GM12878 (cell line): Measurements from ENCODE around the gene MAST4. TPM values are rescaled to one million over a fixed set of nuclear protein-coding genes. Genes with fewer than 3 reads are reported as not detected.

Experiments
- ATAC-seq: fragments of 200-7000 bp; cut with Tn5 transposase; 3 replicates; pipeline ENCODE4 v1.9.1; 2020; ENCODE audit warnings: mild to moderate bottlenecking, moderate library complexity
- BruUV-seq: library from RNA; stranded (reverse); fragments of 400-500 nt; replicated peaks from 2 replicates; lab custom pipeline; 2021; lab: Mats Ljungman, UMichigan
- CTCF ChIA-PET: fragments of 300-600 bp; sonication (Branson Sonifier 250); formaldehyde crosslinking; extraction: SDS; loops from one replicate; lab custom pipeline; 2021; ENCODE audit warnings: inconsistent platforms; lab: Yijun Ruan, JAX
- POLR2A ChIA-PET: fragments of 350-600 bp; formaldehyde crosslinking; extraction: SDS; loops from one replicate; lab custom pipeline; 2021; ENCODE audit warnings: inconsistent platforms; lab: Charles Lee
- RAD21 ChIA-PET: fragments of 300-600 bp; sonication (Branson Sonifier 250); formaldehyde crosslinking; loops from one replicate; lab custom pipeline; 2023; ENCODE audit warnings: antibody characterized with exemption; ENCODE audit not compliant: unreplicated experiment; lab: Charles Lee
- SMC1A ChIA-PET: fragments of 300-600 bp; sonication (Branson Sonifier 250); formaldehyde crosslinking; loops from one replicate; lab custom pipeline; 2023; ENCODE audit not compliant: unreplicated experiment, uncharacterized antibody; lab: Charles Lee
- DNase-seq: peaks from one replicate; pipeline ENCODE4 v3.0.0-alpha.2; 2011; ENCODE audit warnings: low read depth, low spot score
- FAIRE-seq: peaks from 3 replicates; lab custom pipeline; 2011; peaks lifted over from hg19 to GRCh38; lab: Jason Lieb, UNC
- H2AFZ ChIP-seq: 2 replicates; pipeline ENCODE4 v1.6.0; 2011; ENCODE audit warnings: low read depth, low read length, control low read depth; ENCODE audit not compliant: control insufficient read depth
- H3K27ac ChIP-seq: 2 replicates; pipeline ENCODE4 v1.5.1; 2011; ENCODE audit warnings: control low read depth; ENCODE audit not compliant: control insufficient read depth, insufficient read depth
- H3K27me3 ChIP-seq, 2 experiments: replicated peaks in 1 of 2; 2 replicates each; pipeline versions ENCODE4 v1.6.0 to v1.6.1; 2011; ENCODE audit warnings: low read length in 1 of 2; ENCODE audit not compliant: control insufficient read depth in 2 of 2, insufficient read depth in 2 of 2
- H3K36me3 ChIP-seq, 2 experiments: 2 replicates each; pipeline ENCODE4 v1.5.1; 2011; ENCODE audit warnings: low read length in 1 of 2; ENCODE audit not compliant: control insufficient read depth in 2 of 2, insufficient read depth in 2 of 2
- H3K4me1 ChIP-seq: 2 replicates; pipeline ENCODE4 v1.6.1; 2011; ENCODE audit warnings: mild to moderate bottlenecking, low read length, moderate library complexity, mixed read lengths; ENCODE audit not compliant: control insufficient read depth, insufficient read depth
- H3K4me2 ChIP-seq: 2 replicates; pipeline ENCODE4 v1.6.0; 2011; ENCODE audit warnings: control low read depth; ENCODE audit not compliant: control insufficient read depth, insufficient read depth
- H3K4me3 ChIP-seq: fragments of 200-600 bp; sonication (generic); 2 replicates; pipeline ENCODE4 v1.5.1; 2016
- H3K79me2 ChIP-seq: 2 replicates; pipeline ENCODE4 v1.6.0; 2011; ENCODE audit warnings: low read length; ENCODE audit not compliant: control insufficient read depth, insufficient read depth
- H3K9ac ChIP-seq: 2 replicates; pipeline ENCODE4 v1.8.0; 2011; ENCODE audit warnings: low read length, control low read depth, mixed read lengths; ENCODE audit not compliant: control insufficient read depth, insufficient read depth
- H3K9me3 ChIP-seq: replicated peaks from 3 replicates; pipeline ENCODE4 v1.5.1; 2011; ENCODE audit warnings: mild to moderate bottlenecking, low read length; ENCODE audit not compliant: control insufficient read depth, insufficient read depth
- H4K20me1 ChIP-seq: 2 replicates; pipeline ENCODE4 v1.6.0; 2011; ENCODE audit not compliant: control insufficient read depth, insufficient read depth
- CTCF ChIP-seq, 3 experiments: IDR thresholded peaks in 2 of 3; conservative IDR thresholded peaks in 1 of 3; 2 replicates each; pipeline ENCODE4 v1.5.1; 2011; ENCODE audit warnings: low read depth in 3 of 3, low read length in 3 of 3, mild to moderate bottlenecking in 3 of 3, control low read depth in 2 of 3, moderate library complexity in 2 of 3, inconsistent platforms in 1 of 3, mixed read lengths in 1 of 3; ENCODE audit not compliant: control insufficient read depth in 2 of 3, insufficient read depth in 1 of 3; ENCODE audit errors: extremely low read depth in 1 of 3
- IRF3 ChIP-seq: fragments of 450-650 bp; IDR thresholded peaks from 2 replicates; pipeline ENCODE4 v1.6.1; 2014; ENCODE audit warnings: mild to moderate bottlenecking
- WGBS: methylation state at CpG from one replicate; pipeline ENCODE4 v1.1.6; 2016; ENCODE audit warnings: low lambda C conversion rate; ENCODE audit not compliant: insufficient replicate concordance, insufficient coverage; ENCODE audit errors: missing lambda C conversion rate; 5-methylcytosine and 5-hydroxymethylcytosine counted together
- in situ Hi-C: fragments of 300-500 bp; cut with MboI; formaldehyde crosslinking; loops from 9 replicates; pipeline ENCODE4 v1.14.3; 2018; ENCODE audit warnings: mixed read lengths
- intact Hi-C: fragments of 100-400 bp; cut with micrococcal nuclease; formaldehyde crosslinking; loops from one replicate; pipeline ENCODE4 v1.14.2; 2022; ENCODE audit not compliant: unreplicated experiment
- polyA plus RNA-seq, 11 experiments: library from polyadenylated mRNA; depleted of rRNA in 4 of 11; unstranded in 6 of 11; stranded (reverse) in 5 of 11; fragments of >200 nt; fragmentation: Nextera tagmentation in 4 of 11; fragmentation: Illumina TruSeq in 1 of 11; extraction: Ambion mirVana in 4 of 11; extraction: Trizol in 1 of 11; gene quantifications; 1 replicate in 1 of 11; 2 replicates in 10 of 11; pipeline versions ENCODE4 v1.2.1 to v1.2.3, GENCODE V29; 2011 to 2016; ENCODE audit warnings: inconsistent platforms in 2 of 11, missing spikeins in 2 of 11, low read depth in 1 of 11
- total RNA-seq, 4 experiments: library from RNA; depleted of rRNA in 3 of 4; stranded (reverse); fragments of >200 nt in 3 of 4; fragmentation: Illumina TruSeq in 1 of 4; extraction: Trizol in 1 of 4; gene quantifications; 2 replicates each; pipeline versions ENCODE4 v1.2.1 to v1.2.3, GENCODE V29; 2013 to 2021

The MAST4 gene
- total and polyA plus RNA-seq, 10 of the 15 experiments (the other 5 are each of a cell fraction or from before 2014, with no cell fraction given) = 0.02 to 1.6 (median 0.29) TPM; not detected in 1

- POLR2A ChIA-PET = interaction anchor here (0.6 to 1.3 kb wide), 2 partner anchors 37 to 1278 kb away, joined by 3 to 4 read pairs; partner anchors contain the start of gene ERBIN
- intact Hi-C loops = loop anchor here (5.0 to 10.0 kb wide), 4 partner anchors 140 to 898 kb away; no protein-coding TSS in a partner anchor
- H3K9me3 ChIP-seq = no peaks in the 10 kb centered on the region; the same call in 2 of the 3 replicates
- FAIRE-seq = no peak
- no peak for TF ChIP-seq IRF3
- no peak for TF ChIP-seq CTCF (IDR thresholded peaks at IDR 0.05 in 2 of 3, conservative IDR thresholded peaks at IDR 0.05 in 1 of 3; ENCODE audit: control insufficient read depth in 2 of 3, extremely low read depth in 1 of 3, insufficient read depth in 1 of 3, low read depth in 3 of 3, low read length in 3 of 3)
- TF ChIP-seq, all 136 proteins: peak for 0
- Histone ChIP-seq H3K9ac (no peak overlapping the region), H3K27me3 (no peaks in the 10 kb centered on the region), H3K4me1 (peaks cover 78% of the 10 kb centered on the region), H3K4me2 (peak overlapping the region; percentile 65), H3K27ac (no peak overlapping the region; the same call in 1 of the 2 replicates), H3K4me3 (no peak overlapping the region), H2AFZ (no peak overlapping the region), H3K36me3 (no peaks in the 10 kb centered on the region), H3K79me2 (no peaks in the 10 kb centered on the region), H4K20me1 (no peaks in the 10 kb centered on the region)
- SMC1A ChIA-PET = interaction anchor here (1.0 to 5.7 kb wide), 6 partner anchors 12 to 49 kb away, joined by 3 to 29 read pairs (median 5); no protein-coding TSS in a partner anchor
- CTCF ChIA-PET = interaction anchor here (1.3 to 10.0 kb wide), 5 partner anchors 12 to 217 kb away, joined by 3 to 137 read pairs (median 9); no protein-coding TSS in a partner anchor
- DNase-seq (no peak), ATAC-seq (no peak)
- 34% methylated on average over 5 of the region's 5 CpGs for WGBS
- RAD21 ChIA-PET = interaction anchor here (2.2 to 5.8 kb wide), 2 partner anchors 16 to 38 kb away, joined by 5 to 71 read pairs; no protein-coding TSS in a partner anchor
- in situ Hi-C loops = loop anchor here (25.0 kb wide), 1 partner anchor 393 kb away; no protein-coding TSS in a partner anchor
- no TSS peak for BruUV-seq
These were observed 608.6 kb downstream of the MAST4 start for GRCh38 chr5:67204821-67205220.
